Measurements from ENCODE around the gene PRDX3.

PRDX3 gene

DNA sequence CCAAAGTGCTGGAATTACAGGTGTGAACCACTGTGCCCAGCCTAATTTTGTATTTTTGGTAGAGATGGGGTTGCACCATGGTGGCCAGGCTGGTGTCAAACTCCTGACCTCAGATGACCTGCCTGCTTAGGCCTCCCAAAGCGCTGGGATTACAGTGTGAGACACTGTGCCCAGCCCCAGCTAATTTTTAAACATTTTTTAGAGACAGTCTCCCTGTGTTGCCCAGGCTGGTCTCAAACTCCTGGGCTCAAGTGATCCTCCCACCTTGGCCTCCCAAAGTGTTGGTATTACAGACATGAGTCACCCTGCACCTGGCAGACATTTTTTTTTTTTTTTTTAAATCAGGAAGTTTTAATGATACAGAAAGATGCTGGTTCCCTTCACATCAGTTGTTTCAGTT lies 59.2 kb downstream of the PRDX3 start:
- no peak for DNase-seq

DNA sequence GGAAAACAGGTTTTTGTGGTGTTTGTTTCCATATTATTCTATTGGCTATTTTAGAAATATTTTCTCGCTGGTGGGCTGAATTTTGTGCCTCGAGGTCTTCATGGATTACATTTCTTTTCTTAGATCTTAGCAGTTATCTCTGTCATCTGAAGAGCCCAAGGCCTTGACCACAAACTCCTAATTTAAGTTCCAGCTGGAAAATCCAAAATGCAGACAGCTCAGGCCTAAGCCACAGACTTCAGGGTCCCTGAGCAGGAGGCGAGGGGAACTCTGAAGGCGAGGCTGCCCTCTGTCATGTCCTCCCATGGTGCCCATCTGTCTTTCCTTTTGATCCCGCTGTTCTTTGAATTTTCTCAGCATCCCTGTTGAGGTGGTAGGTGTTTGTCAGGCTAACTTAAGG lies 60.4 kb downstream of the PRDX3 start:
- DNase-seq, result no peak

Data from cerebellar nuclear complex (tissue), 1 donor.